ENCODE measurements around the gene FFAR4. TPM values are rescaled to one million over a fixed set of nuclear protein-coding genes. Genes with fewer than 3 reads are reported as not detected.

The FFAR4 gene
- total RNA-seq, 2 donors from 2014 or later: 1.3 TPM; not detected in 1

GRCh38 chr10:93596539-93596938, 30.1 kb downstream of the FFAR4 start:
- TF ChIP-seq CTCF (IDR thresholded peaks at IDR 0.05): no peak
- Histone ChIP-seq H3K27ac (no peak overlapping the region), H3K36me3 (no peaks in the 10 kb centered on the region), H3K4me1 (ENCODE audit: control insufficient read depth in 1 of 2, low read depth in 2 of 2) (peaks cover 4 to 5% of the 10 kb centered on the region in 2 donors), H3K4me3 (no peak overlapping the region), H3K27me3 (replicated peaks; ENCODE audit: insufficient read depth) (no peaks in the 10 kb centered on the region), H3K9me3 (no peaks in the 10 kb centered on the region)
- ATAC-seq (ENCODE audit: insufficient number of reproducible peaks, low FRiP score, low read depth): no peak
- no peak for DNase-seq (ENCODE audit: low spot score)

DNA sequence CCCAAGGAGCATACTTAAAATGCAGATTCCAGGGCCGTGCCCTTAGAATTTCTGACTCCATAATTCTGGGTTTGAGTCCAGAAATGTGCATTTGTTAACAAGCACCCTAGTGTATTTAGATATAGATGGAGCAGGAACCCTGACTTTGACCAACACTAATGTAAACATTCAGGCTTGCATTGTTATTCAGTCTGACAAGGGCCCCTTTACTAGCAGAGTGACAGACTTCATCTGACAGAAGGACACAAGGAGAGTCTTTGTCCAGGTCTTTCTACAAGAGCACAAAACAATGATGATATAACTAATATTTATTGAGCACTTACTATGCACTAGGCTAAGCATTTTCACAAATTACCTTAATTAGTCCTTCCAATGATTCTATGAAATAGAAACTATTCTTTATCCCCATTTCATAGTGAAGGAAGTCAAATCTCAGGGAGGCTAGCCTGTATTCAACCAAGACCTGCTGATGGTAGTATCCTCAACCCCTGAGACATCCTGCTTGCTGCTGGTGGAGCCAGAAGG, 30.7 kb downstream of the FFAR4 start:
- no peak for TF ChIP-seq CTCF (IDR thresholded peaks at IDR 0.05)
- no peak overlapping the region for H3K27ac ChIP-seq
- H3K9me3 ChIP-seq: no peaks in the 10 kb centered on the region
- ATAC-seq (ENCODE audit: insufficient number of reproducible peaks, low FRiP score, low read depth) (no peak), DNase-seq (ENCODE audit: low spot score) (no peak)
- H3K4me1 ChIP-seq (ENCODE audit: control insufficient read depth in 1 of 2, low read depth in 2 of 2): peaks cover 6 to 11% of the 10 kb centered on the region in 2 donors
- no peak overlapping the region for H3K4me3 ChIP-seq
- no peaks in the 10 kb centered on the region for H3K36me3 ChIP-seq
- no peaks in the 10 kb centered on the region for H3K27me3 ChIP-seq (replicated peaks; ENCODE audit: insufficient read depth)

GRCh38 chr10:93598157-93598556, 31.7 kb downstream of the FFAR4 start:
- no peaks in the 10 kb centered on the region for H3K27me3 ChIP-seq (replicated peaks; ENCODE audit: insufficient read depth)
- H3K36me3 ChIP-seq: no peaks in the 10 kb centered on the region
- DNase-seq (ENCODE audit: low spot score) (no peak), ATAC-seq (ENCODE audit: insufficient number of reproducible peaks, low FRiP score, low read depth) (no peak)
- TF ChIP-seq CTCF (IDR thresholded peaks at IDR 0.05): no peak
- no peak overlapping the region for H3K4me3 ChIP-seq
- H3K4me1 ChIP-seq (ENCODE audit: control insufficient read depth in 1 of 2, low read depth in 2 of 2): peaks cover 6 to 11% of the 10 kb centered on the region in 2 donors
- H3K27ac ChIP-seq: no peak overlapping the region
- H3K9me3 ChIP-seq: no peaks in the 10 kb centered on the region

- no peak for TF ChIP-seq CTCF (IDR thresholded peaks at IDR 0.05)
- H3K36me3 ChIP-seq: no peaks in the 10 kb centered on the region
- no peaks in the 10 kb centered on the region for H3K9me3 ChIP-seq
- ATAC-seq (ENCODE audit: insufficient number of reproducible peaks, low FRiP score, low read depth) (no peak), DNase-seq (ENCODE audit: low spot score) (no peak)
- H3K27me3 ChIP-seq (replicated peaks; ENCODE audit: insufficient read depth): no peaks in the 10 kb centered on the region
- no peak overlapping the region for H3K4me3 ChIP-seq
- no peak overlapping the region for H3K27ac ChIP-seq
- peaks cover 6 to 11% of the 10 kb centered on the region in 2 donors for H3K4me1 ChIP-seq (ENCODE audit: control insufficient read depth in 1 of 2, low read depth in 2 of 2)
Measured at GRCh38 chr10:93599335-93599734, 32.9 kb downstream of the FFAR4 start.

DNA sequence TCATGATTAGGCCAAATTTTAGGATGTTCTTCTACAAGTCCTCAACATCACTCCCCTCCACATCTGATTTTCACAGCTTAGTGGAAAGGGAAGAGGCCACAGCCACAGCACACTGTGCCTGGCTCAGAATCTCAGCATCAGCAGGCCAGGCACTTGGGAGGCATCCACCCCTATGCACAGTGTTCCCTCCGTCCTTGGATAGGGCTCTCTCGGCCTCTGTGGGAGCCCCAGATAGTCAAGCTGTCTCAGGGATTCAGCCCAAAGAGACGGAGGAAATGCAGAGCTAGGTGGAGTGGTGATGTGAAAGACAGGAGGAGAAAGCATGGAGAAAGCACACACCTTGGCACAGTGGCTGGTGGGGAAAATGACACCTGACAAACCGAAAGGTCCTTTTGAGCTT, 33.3 kb downstream of the FFAR4 start:
- DNase-seq (ENCODE audit: low spot score) (no peak), ATAC-seq (ENCODE audit: insufficient number of reproducible peaks, low FRiP score, low read depth) (no peak)
- no peaks in the 10 kb centered on the region for H3K27me3 ChIP-seq (replicated peaks; ENCODE audit: insufficient read depth)
- H3K36me3 ChIP-seq: no peaks in the 10 kb centered on the region
- no peak for TF ChIP-seq CTCF (IDR thresholded peaks at IDR 0.05)
- H3K4me3 ChIP-seq: no peak overlapping the region
- peaks cover 6 to 11% of the 10 kb centered on the region in 2 donors for H3K4me1 ChIP-seq (ENCODE audit: control insufficient read depth in 1 of 2, low read depth in 2 of 2)
- no peak overlapping the region for H3K27ac ChIP-seq
- H3K9me3 ChIP-seq: no peaks in the 10 kb centered on the region
